Measurements from ENCODE around the gene SPINT1. TPM values are rescaled to one million over a fixed set of nuclear protein-coding genes. Genes with fewer than 3 reads are reported as not detected.

The SPINT1 gene
- total RNA-seq, 2 donors from 2014 or later, result 8.4 to 11.7 TPM

DNA sequence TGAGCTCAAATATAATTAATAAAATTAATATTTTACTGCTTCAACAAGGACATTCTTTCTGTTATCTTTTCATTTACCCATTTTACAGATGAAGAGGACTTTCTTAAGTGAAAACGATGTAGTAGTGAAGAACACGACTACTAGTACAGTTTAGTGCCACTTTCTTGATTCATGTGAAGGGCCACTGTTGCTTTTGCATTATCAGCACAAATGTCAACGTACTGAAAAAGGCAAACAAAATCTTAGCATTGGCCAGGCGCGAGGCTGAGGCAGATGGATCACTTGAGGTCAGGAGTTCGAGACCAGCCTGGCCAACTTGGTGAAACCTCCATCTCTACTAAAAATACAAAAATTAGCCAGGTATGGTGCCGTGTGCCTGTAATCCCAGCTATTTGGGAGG lies 24.8 kb upstream of the SPINT1 start:
- ATAC-seq (replicated peaks), result no peak
- Mint-ChIP-seq H3K4me3 (no peak overlapping the region), H3K27ac (no peak overlapping the region), H3K27me3 (no peaks in the 10 kb centered on the region), H3K36me3 (ENCODE audit: low read depth) (peaks cover 13% of the 10 kb centered on the region), H3K9me3 (no peaks in the 10 kb centered on the region), H3K4me1 (no peaks in the 10 kb centered on the region)

DNA sequence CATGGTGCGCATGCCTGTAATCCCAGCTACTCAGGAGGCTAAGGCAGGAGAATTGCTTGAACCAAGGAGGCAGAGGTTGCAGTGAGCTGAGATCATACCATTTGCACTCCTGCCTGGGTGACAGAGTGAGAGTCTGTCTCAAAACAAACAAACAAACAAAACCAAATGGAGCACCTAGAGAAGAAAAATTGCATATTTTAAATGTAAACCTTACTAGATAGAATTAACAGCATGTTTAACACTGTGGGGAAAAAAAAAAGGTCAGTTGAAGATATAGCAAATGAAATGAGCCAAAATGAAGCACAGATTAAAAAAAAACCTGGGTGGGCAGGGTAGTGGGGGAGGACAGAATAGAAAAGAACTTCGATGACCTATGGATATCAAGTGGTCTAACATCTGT lies 22.7 kb upstream of the SPINT1 start:
- Mint-ChIP-seq H3K4me3 (no peak overlapping the region), H3K27ac (no peak overlapping the region), H3K4me1 (no peaks in the 10 kb centered on the region), H3K36me3 (ENCODE audit: low read depth) (no peaks in the 10 kb centered on the region), H3K27me3 (no peaks in the 10 kb centered on the region), H3K9me3 (no peaks in the 10 kb centered on the region)
- no peak for ATAC-seq (replicated peaks)

DNA sequence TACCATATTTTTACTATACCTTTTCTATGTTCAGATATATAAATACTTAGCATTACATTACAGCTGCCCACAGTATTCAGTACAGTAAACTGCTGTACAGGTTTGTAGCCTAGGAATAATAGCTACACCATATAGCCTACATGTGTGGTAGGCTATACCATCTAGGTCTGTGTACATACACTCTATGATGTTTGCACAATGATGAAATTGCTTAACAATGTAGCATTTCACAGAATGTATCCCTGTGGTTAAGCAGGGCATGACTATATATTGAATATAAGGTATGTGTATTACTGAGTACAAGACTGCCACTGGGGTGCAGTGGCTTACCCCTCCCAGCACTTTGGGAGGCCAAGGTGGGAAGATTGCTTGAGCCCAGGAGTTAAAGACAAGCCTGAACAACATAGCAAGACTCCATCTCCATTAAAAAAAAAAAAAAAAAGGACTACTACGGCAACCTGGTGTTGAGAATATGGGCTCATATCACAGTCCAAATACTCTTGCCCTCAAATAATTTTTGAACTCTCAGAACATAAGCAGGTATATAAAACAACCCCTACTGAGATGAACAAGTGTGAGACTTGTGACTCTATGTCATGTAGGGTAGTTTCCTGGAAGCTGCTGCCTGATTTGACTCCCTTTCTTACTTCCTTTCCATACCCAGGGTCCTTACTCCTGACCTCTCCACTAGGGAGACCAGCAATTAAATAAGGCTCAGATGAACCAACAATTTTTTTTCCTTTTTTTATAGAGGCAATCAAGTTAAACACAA lies 20.1 kb upstream of the SPINT1 start:
- no peak overlapping the region for H3K4me3 Mint-ChIP-seq
- H3K9me3 Mint-ChIP-seq, result no peaks in the 10 kb centered on the region
- no peaks in the 10 kb centered on the region for H3K4me1 Mint-ChIP-seq
- ATAC-seq (replicated peaks), result peak; percentile 19
- H3K36me3 Mint-ChIP-seq (ENCODE audit: low read depth), result no peaks in the 10 kb centered on the region
- no peaks in the 10 kb centered on the region for H3K27me3 Mint-ChIP-seq
- no peak overlapping the region for H3K27ac Mint-ChIP-seq

DNA sequence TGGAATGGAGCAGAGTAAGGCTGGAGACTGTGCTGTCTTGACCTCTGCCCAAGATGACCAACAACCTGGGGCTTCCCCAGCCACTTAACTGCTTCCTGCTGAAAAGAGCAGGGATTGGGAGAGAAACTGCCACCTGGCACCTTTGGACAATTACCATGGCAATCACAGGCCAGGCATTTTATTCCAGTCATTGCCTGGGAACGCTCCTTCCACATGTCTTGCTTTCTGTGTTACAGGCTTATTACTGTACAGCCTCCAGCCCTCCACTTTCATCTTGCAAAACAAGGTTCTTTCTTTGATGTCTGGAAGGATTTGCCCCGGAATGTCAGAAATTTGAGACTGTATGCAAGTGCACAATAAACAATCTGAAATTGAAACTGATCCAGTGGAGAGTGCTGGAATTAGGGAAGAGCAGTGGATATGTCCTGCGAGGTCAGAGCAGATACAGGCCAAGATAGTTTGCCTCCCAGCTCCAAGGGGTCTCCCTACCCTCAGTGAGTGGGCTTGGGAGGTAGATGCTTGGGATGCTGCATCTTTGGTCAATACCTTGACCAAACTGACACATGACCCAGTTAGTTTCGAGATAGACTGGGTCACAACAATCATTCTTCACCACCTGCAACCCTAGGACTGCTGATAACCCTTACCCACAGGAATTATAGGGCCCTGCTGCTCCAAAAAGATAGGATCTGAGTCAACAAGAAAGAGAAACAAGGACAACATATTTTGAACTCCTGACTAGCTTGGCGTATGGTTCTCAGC lies 18.0 kb upstream of the SPINT1 start:
- Mint-ChIP-seq H3K27me3 (no peaks in the 10 kb centered on the region), H3K27ac (no peak overlapping the region), H3K4me1 (no peaks in the 10 kb centered on the region), H3K9me3 (no peaks in the 10 kb centered on the region), H3K36me3 (ENCODE audit: low read depth) (no peaks in the 10 kb centered on the region), H3K4me3 (no peak overlapping the region)
- ATAC-seq (replicated peaks), result no peak

DNA sequence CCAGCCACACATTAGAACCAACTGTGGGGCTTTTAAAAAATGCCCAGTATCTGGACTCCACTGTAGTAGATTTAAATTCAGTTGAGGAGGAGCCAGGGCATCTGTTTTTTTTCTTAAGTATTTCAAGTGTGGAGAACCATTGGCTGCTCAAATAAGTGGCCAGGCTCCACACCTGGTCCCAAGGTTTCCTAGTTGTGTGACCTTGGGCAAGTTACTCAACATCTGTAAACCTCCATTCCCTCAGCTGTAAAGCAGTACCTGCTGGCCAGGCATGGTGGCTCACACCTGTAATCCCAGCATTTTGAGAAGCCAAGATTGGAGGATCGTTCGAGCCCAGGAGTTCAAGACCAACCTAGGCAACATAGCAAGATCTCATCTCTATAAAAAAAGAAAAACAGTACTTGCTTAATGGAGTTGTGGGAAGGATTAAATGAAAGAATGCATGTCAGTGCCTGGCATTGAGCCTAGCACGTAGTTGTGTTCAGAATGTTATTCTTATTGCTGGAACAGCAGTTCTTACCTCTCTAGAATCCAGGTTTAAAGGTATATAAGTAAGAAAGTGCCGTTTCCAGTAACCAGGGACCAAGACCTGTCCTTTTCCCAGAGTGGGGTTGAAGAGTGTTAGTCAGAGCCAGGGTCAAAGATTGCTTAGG lies 17.3 kb upstream of the SPINT1 start:
- Mint-ChIP-seq H3K4me3 (no peak overlapping the region), H3K27me3 (no peaks in the 10 kb centered on the region), H3K36me3 (ENCODE audit: low read depth) (no peaks in the 10 kb centered on the region), H3K4me1 (no peaks in the 10 kb centered on the region), H3K9me3 (no peaks in the 10 kb centered on the region), H3K27ac (no peak overlapping the region)
- ATAC-seq (replicated peaks), result no peak

DNA sequence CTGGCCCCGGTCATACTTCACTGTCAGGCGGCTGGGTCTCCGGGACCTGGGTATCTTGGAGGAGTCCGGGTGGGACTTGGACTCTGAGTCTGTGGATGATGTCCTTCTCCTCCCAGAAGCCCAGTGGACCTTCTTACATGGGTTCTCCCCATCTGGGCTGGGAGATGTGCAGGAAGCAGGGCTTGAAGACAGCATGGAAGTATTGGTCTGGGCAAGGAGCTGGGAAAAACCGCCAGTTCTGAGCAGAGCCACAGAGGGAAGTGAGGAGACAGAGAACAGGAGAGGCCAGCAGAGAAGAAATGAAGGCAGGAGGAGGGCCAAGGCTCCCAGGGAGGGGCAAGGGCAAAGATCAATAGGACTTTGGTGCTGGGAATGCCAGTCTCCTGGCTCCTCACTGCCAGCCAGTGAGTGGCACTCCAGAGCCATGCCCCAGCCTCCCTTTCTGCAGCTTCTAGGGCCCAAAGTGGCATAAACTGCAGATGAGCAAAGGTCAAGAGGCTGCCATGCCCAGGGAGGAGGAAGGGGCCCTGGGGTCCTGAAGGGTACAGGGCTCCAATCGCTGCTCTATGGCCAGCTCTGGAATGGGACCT lies 15.3 kb upstream of the SPINT1 start, which contains the start of gene PPP1R14D:
TSS of gene PPP1R14D (minus strand) at position 262 of the 590 bp plus-strand sequence. CDS start at position 195, 67 bp downstream.
- no peak for ATAC-seq (replicated peaks)
- Mint-ChIP-seq H3K4me1 (no peaks in the 10 kb centered on the region), H3K4me3 (no peak within 1 kb of the TSS), H3K27me3 (no peaks in the 10 kb centered on the region), H3K9me3 (no peaks in the 10 kb centered on the region), H3K36me3 (ENCODE audit: low read depth) (no peaks in the 10 kb centered on the region), H3K27ac (no peak within 1 kb of the TSS)

DNA sequence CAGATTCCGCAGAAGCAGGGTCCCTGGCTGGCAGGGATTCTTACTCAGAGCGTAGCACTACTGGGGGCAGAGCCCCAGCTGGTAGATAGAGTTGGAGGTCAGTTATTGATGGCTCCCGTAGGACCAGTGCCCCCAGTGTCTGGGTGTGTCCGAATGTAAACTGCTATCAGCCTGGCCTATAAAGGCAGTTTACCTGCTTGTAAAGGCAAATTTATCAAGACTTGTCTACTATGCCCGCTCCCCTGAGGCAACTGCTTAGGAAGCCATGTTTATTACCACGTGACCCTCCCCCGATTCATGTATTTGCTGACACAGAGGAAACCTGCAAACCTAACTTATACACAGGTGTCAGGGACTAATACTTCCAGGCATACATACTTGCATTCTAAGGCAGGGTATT lies 14.7 kb upstream of the SPINT1 start:
- no peaks in the 10 kb centered on the region for H3K27me3 Mint-ChIP-seq
- no peaks in the 10 kb centered on the region for H3K4me1 Mint-ChIP-seq
- H3K9me3 Mint-ChIP-seq, result no peaks in the 10 kb centered on the region
- no peak overlapping the region for H3K4me3 Mint-ChIP-seq
- no peaks in the 10 kb centered on the region for H3K36me3 Mint-ChIP-seq (ENCODE audit: low read depth)
- no peak overlapping the region for H3K27ac Mint-ChIP-seq
- no peak for ATAC-seq (replicated peaks)

DNA sequence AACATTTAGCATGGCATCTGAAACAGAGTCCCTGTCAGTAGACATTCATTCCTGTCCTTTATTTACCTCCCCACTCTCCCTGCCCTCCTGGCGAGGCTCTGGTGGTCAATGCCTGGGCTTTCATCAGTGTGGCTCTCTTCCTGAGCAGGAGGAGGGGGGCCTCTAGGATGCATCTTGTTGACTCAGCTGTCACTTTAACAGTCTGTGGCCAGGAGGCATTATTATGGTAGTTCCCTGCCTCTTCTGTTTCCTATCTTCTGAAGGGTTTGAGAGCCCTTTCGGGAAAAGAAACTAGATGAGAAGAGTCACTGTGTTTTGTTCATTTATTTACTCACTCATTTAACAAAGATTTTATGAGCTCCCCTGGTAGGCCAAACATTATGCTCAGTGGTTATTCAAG lies 13.0 kb upstream of the SPINT1 start:
- no peaks in the 10 kb centered on the region for H3K36me3 Mint-ChIP-seq (ENCODE audit: low read depth)
- H3K27ac Mint-ChIP-seq, result no peak overlapping the region
- H3K9me3 Mint-ChIP-seq, result no peaks in the 10 kb centered on the region
- H3K4me3 Mint-ChIP-seq, result no peak overlapping the region
- no peaks in the 10 kb centered on the region for H3K4me1 Mint-ChIP-seq
- no peaks in the 10 kb centered on the region for H3K27me3 Mint-ChIP-seq
- no peak for ATAC-seq (replicated peaks)

DNA sequence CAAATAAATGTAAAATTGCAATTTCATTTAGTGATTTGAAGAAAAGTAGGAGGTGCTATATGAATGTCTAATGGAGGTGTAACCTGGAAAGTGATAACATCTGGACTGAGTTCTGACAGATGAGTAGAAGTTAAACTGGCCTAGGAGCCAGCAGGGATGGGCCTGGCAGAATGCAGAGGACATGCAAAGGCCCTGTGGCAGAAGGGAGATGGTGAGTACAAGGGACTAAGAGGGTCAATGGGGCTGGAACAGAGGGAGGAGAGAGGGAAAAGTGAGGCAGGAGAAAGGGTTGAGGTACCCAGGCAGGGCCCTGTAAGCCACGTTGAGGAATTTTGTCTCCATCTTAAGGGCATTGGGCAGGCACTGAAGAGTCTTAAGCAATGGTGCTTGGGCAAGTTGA lies 12.0 kb upstream of the SPINT1 start:
- ATAC-seq (replicated peaks), result no peak
- Mint-ChIP-seq H3K4me3 (no peak overlapping the region), H3K4me1 (no peaks in the 10 kb centered on the region), H3K27me3 (no peaks in the 10 kb centered on the region), H3K9me3 (no peaks in the 10 kb centered on the region), H3K27ac (no peak overlapping the region), H3K36me3 (ENCODE audit: low read depth) (no peaks in the 10 kb centered on the region)

DNA sequence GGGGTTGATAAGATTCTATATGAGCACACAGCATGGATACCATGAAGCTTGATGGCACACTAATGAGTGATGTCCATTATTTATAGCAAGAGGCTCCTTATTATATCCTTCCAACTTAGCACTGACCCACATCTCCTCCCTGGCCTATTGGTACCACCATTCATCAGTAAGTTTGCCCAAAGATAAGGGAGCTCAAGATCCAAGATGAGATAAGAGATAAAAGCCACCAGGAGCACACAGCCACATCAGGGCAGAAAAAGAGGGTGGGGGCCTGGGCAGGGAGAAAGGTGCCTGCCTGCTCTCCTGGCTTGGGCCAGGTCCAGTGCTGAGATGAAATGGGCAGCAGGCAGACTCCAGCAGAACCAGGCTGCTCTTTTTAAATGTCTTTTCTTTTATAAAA lies 10.9 kb upstream of the SPINT1 start:
- Mint-ChIP-seq H3K4me3 (no peak overlapping the region), H3K9me3 (no peaks in the 10 kb centered on the region), H3K27ac (no peak overlapping the region), H3K27me3 (no peaks in the 10 kb centered on the region), H3K4me1 (no peaks in the 10 kb centered on the region), H3K36me3 (ENCODE audit: low read depth) (no peaks in the 10 kb centered on the region)
- ATAC-seq (replicated peaks), result no peak

DNA sequence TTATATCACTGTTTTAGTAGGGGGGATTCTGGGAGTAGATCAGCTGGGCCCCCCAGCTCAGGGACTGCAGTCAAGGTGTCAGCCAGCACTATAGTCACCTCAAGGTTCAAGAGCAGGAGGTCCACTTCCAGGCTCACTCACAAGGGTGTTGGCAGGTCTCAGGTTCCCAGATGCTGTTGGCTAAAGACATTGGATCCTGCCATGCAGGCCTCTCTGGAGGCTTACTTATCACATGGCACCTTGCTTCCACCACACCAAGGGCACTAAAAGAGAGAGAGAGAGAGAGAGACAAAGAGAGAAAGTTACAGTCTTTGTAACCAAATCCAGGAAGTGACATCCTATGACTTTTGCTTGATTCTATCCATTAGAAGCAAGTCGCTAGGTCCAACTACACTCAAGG lies 7.8 kb upstream of the SPINT1 start:
- no peaks in the 10 kb centered on the region for H3K36me3 Mint-ChIP-seq (ENCODE audit: low read depth)
- no peak overlapping the region for H3K4me3 Mint-ChIP-seq
- no peaks in the 10 kb centered on the region for H3K4me1 Mint-ChIP-seq
- no peaks in the 10 kb centered on the region for H3K27me3 Mint-ChIP-seq
- ATAC-seq (replicated peaks), result no peak
- no peak overlapping the region for H3K27ac Mint-ChIP-seq
- H3K9me3 Mint-ChIP-seq, result no peaks in the 10 kb centered on the region

DNA sequence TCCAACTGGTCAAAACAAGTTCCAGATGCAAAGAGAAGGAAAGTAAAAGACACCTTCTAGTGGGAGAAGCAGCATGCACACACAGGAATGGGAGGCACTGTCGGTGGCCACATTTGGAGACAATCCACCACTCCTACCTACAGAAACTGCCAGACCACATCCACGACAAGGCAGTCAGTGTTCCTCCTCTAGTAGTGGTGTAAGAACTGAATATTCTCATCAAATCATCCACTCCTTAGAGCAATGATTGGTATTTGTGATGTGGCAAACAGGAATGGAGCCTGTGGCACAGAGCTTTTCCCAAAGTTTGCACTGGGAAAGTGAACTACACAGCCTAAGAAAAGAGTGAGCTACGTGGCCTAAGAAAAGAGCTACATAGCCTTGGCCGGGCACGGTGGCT lies 5.1 kb upstream of the SPINT1 start:
- H3K4me3 Mint-ChIP-seq, result no peak overlapping the region
- H3K27me3 Mint-ChIP-seq, result no peaks in the 10 kb centered on the region
- no peaks in the 10 kb centered on the region for H3K4me1 Mint-ChIP-seq
- H3K36me3 Mint-ChIP-seq (ENCODE audit: low read depth), result no peaks in the 10 kb centered on the region
- ATAC-seq (replicated peaks), result no peak
- no peak overlapping the region for H3K27ac Mint-ChIP-seq
- H3K9me3 Mint-ChIP-seq, result no peaks in the 10 kb centered on the region

DNA sequence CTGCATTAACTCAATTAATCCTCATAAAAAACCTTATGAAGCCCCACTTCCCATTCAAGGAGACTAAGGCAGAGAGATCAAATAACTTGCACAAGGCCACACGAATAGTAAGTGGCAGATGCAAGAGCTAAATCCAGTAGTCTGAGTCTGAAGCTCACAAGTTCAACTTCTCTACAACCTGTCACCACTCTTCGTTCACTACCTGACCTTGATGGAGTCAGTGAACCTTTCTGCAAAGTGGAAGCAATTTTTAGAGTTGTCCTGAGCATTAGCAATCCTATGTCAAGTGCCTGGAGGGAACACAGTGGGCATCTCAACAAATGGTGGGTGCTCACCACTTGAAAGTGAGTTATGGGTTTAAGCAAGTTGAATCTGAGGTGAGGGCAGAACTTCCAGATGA lies 2.1 kb upstream of the SPINT1 start:
- no peaks in the 10 kb centered on the region for H3K36me3 Mint-ChIP-seq (ENCODE audit: low read depth)
- H3K27ac Mint-ChIP-seq, result no peak overlapping the region
- no peak for ATAC-seq (replicated peaks)
- H3K9me3 Mint-ChIP-seq, result no peaks in the 10 kb centered on the region
- H3K4me1 Mint-ChIP-seq, result peaks cover 4% of the 10 kb centered on the region
- no peak overlapping the region for H3K4me3 Mint-ChIP-seq
- no peaks in the 10 kb centered on the region for H3K27me3 Mint-ChIP-seq

DNA sequence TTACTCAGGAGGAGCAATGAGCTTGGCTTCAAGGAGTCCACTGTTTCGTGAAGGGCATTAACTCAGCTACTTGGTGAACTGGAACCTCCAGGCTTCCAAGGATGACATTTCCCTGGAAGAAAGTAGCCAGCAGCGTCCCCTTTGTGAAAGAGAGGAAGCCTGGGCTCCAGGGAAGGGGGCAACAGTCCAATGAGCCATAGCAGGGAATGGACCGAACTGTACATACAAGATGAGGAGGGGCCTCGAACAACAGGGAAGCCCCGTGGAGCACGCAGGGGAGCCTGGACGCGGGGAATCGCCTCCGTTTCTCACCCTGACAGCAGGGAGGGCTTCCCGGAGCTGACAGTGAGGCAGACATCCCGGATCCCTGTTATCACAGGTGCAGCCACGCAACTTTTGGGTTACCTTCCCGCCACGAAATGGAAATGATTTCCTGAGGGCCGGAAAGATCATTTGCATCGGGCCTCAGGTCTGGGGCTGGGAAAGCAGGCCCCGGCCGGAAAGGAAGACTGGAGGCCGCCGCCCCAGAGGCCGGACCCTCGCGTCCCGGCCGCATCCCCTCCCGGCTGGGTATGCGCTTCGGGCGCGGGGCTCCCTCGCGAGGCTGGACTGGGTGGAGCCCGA lies 475 bp upstream of the SPINT1 start:
- no peak overlapping the region for H3K27ac Mint-ChIP-seq
- H3K4me1 Mint-ChIP-seq, result peaks cover 15% of the 10 kb centered on the region
- no peaks in the 10 kb centered on the region for H3K9me3 Mint-ChIP-seq
- H3K36me3 Mint-ChIP-seq (ENCODE audit: low read depth), result no peaks in the 10 kb centered on the region
- no peak for ATAC-seq (replicated peaks)
- H3K4me3 Mint-ChIP-seq, result peak overlapping the region; percentile 72
- H3K27me3 Mint-ChIP-seq, result no peaks in the 10 kb centered on the region

Data from activated T-helper 17 cell treated with anti-CD3 and anti-CD28 coated beads, Interleukin-2, amount 50 U/mL, for 72 hours (primary cell).